NB4 (cell line): ENCODE data around the gene LYRM1.
A peak's percentile ranks its signal among the peaks of the same experiment; 100 is the strongest.

Source experiments
- DNase-seq: peaks from one replicate; pipeline ENCODE4 v3.0.0; 2010; ENCODE audit warnings: low read depth
- H3K4me3 ChIP-seq: one replicate; pipeline ENCODE4 v1.5.1; 2011; ENCODE audit warnings: mild to moderate bottlenecking, low read depth, low read length, moderate library complexity
- MYC ChIP-seq: IDR thresholded peaks from 2 replicates; pipeline ENCODE4 v1.6.1; 2011; ENCODE audit warnings: low read depth, low read length
- POLR2A ChIP-seq: IDR thresholded peaks from 2 replicates; pipeline ENCODE4 v1.6.1; 2011; ENCODE audit warnings: mild to moderate bottlenecking; ENCODE audit not compliant: insufficient read length; ENCODE audit errors: extremely low read depth
- TF ChIP-seq, protein P1 (sequence below): IDR thresholded peaks from 2 replicates; pipeline ENCODE4 v1.6.1; 2011; ENCODE audit warnings: low read depth, low read length
- TF ChIP-seq, protein P2 (sequence below): IDR thresholded peaks from one replicate; pipeline ENCODE4 v1.5.1; 2012; ENCODE audit warnings: low read depth, low read length

LYRM1 gene

DNA sequence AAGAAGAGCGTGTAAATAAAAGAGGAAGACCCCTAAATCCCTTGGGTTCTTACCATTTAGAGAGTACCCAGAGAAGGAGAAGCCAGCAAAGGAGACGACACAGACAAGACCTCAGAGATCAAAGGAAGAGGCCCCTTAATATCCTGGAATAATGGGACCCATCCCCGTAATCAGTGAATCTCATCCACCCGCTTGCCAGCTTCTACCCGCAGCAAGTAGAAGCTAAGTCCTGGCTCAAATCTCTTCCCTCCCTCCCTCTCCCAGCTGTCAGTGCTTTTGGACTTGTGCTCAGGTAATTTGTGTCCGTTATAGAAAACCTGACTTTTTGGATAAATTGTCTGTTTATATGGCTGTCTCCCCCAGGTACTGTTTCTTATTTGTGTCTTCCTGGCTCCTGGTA lies 1.9 kb downstream of the LYRM1 start:
- no peak for TF ChIP-seq POLR2A
- TF ChIP-seq MYC, result no peak
- TF ChIP-seq, protein P1, sequence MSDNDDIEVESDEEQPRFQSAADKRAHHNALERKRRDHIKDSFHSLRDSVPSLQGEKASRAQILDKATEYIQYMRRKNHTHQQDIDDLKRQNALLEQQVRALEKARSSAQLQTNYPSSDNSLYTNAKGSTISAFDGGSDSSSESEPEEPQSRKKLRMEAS, result no peak
- H3K4me3 ChIP-seq, result peak overlapping the region; percentile 84
- no peak for DNase-seq

DNA sequence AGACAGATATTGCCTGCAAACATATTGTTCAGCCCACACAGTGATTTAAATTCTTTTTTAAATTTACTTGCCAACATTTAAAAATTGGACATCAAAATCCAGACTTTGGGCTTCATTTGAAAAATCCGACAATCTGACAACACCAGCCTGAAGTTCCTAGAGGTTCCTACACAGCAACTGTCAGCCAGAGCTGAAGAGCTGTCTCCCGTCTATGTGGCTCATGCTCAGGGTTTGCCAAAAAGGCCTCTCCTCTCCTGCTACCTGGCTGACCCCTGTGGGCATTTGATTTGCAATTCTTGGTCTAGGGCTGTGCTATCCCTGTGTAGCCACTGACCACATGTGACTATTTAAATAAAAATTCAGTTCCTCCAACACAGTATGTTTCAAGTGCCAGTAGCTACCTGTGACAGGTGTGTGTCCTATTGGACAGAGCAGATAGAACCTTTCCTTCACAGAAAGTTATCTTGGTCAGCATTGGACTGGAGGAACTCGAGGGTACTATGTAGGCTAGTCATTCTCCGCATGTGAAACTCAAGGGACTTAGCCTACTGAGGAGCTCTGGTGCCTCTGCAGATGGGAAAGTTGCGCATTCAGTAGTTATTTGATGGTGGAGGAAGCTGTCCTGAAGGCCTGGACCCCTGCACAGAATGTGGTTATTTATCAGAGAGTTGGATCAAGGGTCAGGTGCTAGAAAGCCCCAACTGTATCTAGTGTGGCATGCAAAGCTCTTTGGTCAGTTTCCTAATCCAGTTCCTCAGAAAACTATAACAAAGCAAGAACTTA lies 2.7 kb downstream of the LYRM1 start:
- peak overlapping the region; percentile 84 for H3K4me3 ChIP-seq
- peak; percentile 91 for DNase-seq
- TF ChIP-seq POLR2A (peak; percentile 18), MYC (peak; percentile 63; the same call in 1 of the 2 replicates)
- TF ChIP-seq, protein P1, result peak; percentile 57
- TF ChIP-seq, protein P2, sequence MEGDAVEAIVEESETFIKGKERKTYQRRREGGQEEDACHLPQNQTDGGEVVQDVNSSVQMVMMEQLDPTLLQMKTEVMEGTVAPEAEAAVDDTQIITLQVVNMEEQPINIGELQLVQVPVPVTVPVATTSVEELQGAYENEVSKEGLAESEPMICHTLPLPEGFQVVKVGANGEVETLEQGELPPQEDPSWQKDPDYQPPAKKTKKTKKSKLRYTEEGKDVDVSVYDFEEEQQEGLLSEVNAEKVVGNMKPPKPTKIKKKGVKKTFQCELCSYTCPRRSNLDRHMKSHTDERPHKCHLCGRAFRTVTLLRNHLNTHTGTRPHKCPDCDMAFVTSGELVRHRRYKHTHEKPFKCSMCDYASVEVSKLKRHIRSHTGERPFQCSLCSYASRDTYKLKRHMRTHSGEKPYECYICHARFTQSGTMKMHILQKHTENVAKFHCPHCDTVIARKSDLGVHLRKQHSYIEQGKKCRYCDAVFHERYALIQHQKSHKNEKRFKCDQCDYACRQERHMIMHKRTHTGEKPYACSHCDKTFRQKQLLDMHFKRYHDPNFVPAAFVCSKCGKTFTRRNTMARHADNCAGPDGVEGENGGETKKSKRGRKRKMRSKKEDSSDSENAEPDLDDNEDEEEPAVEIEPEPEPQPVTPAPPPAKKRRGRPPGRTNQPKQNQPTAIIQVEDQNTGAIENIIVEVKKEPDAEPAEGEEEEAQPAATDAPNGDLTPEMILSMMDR, result no peak

DNA sequence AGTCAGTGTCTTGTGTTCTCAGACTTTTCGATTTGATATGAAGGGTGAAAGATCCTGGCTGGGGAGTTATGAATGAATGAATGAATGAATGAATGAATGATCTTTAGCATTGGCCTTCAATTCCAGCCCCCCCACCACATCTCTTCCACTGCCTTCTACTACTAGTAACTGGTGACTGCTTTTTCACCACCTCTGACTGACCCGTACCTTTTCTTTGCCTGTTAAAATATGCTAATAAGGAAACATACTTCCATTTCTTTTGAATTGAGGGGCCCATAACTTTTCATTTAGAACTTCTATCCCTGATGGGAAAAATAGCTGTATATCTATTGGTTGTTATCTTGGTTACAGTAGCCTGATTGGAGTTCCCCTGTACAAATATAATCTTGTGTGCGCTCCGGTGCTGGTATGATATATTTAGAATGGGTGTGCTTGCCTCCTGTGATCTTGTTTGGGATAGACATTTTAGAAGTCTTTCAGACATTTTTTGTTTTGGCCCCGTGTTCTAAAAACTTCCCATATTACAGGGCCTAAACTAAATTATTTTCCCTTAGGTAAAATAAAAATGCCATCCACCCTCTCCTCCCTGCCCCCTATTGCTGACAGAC lies 3.4 kb downstream of the LYRM1 start:
- TF ChIP-seq, protein P2, result no peak
- TF ChIP-seq, protein P1, result no peak
- TF ChIP-seq MYC (no peak), POLR2A (no peak)
- H3K4me3 ChIP-seq, result peak overlapping the region; percentile 84
- DNase-seq, result no peak

DNA sequence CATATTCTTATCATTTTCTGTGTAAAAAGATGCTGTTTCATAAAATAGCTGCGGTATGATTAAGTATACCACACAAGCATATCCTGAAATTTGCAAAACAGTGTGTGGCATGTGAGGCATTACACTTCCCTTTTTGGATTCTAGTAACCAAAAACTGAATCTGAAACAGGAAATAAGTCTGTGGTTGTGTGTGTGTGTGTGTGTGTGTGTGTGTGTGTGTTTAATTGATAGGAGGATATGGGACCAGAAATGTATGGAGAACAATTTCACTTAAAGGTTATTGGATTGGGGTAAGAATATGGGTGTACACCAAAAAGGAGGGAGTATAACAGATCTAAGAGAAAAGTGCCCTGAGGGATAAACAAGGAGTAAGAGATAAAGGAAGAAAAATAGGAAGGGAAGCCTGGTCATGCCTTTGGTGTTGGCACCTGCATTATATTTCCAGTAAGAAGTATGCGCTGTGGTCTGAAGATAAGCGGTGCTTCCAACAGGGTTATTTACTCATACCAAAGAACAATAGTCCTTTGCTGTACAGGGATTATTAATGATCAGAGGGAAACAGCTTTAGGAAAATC lies 4.0 kb downstream of the LYRM1 start:
- peak; percentile 93 for DNase-seq
- H3K4me3 ChIP-seq, result peak overlapping the region; percentile 84
- TF ChIP-seq, protein P2, result no peak
- TF ChIP-seq MYC, result peak; percentile 29
- TF ChIP-seq POLR2A, result no peak
- TF ChIP-seq, protein P1, result 0 out of 2 replicates have a peak, but pooled peaks have one; percentile 38

DNA sequence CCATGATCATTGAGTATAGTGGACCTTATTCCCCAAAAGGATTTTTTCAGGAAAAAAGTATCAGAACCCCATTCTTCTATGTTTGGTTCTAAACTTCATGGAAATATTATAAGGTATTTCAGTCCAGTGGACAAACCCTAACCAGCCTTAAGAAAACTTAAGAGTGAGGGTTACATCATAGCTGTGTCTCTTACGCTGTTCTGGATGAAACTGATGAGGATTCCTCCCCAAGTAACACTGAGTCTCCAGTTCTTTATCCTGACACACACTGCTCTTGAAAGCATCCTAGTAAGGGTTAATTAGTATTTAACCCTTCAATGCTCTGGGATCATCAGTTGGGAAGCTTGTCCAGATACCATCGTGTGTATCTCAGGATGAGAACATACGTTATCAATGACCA lies 5.0 kb downstream of the LYRM1 start:
- DNase-seq, result no peak
- TF ChIP-seq MYC, result no peak
- TF ChIP-seq POLR2A, result no peak
- TF ChIP-seq, protein P2, result no peak
- TF ChIP-seq, protein P1, result no peak
- no peak overlapping the region for H3K4me3 ChIP-seq
